ENCODE results near the gene SCTR. TPM values are rescaled to one million over a fixed set of nuclear protein-coding genes. Genes with fewer than 3 reads are reported as not detected.

The SCTR gene
- polyA plus RNA-seq, 3 donors: not detected

GRCh38 chr2:119435081-119435952, 89.0 kb downstream of the SCTR start:
- no peak overlapping the region for H3K4me3 Mint-ChIP-seq
- Histone ChIP-seq H3K27ac (ENCODE audit: low read depth in 1 of 2, low read length in 2 of 2) (no peak overlapping the region), H2AFZ (ENCODE audit: insufficient read depth, low read depth, low read length, poor library complexity, severe bottlenecking) (no peak overlapping the region), H3K36me3 (replicated peaks in 1 of 2; ENCODE audit: control insufficient read depth in 1 of 2, insufficient read depth in 2 of 2, low read length in 2 of 2) (no peaks in the 10 kb centered on the region), H3K9me3 (replicated peaks in 1 of 2; ENCODE audit: control insufficient read depth in 1 of 2, insufficient read depth in 1 of 2, low read length in 2 of 2) (peaks cover 0 to 5% of the 10 kb centered on the region in 2 donors), H3K4me3 (replicated peaks in 1 of 3; ENCODE audit: low read depth in 2 of 3, low read length in 3 of 3) (no peak overlapping the region), H3K79me2 (ENCODE audit: insufficient read depth, low read length) (no peaks in the 10 kb centered on the region), H3K4me2 (replicated peaks; ENCODE audit: extremely low read depth, low read length, poor library complexity, severe bottlenecking) (no peak overlapping the region), H3K27me3 (ENCODE audit: control insufficient read depth in 2 of 2, insufficient read depth in 2 of 2, low read length in 2 of 2) (peaks cover 11 to 35% of the 10 kb centered on the region in 2 donors), H3K4me1 (ENCODE audit: control insufficient read depth in 1 of 2, insufficient read depth in 2 of 2, low read length in 2 of 2) (peaks cover 11 to 17% of the 10 kb centered on the region in 2 donors), H4K20me1 (ENCODE audit: insufficient read depth, low read length) (no peaks in the 10 kb centered on the region), H3K9ac (ENCODE audit: insufficient read depth, low read length, poor library complexity, severe bottlenecking) (no peak overlapping the region)
- peaks cover 13% of the 10 kb centered on the region for H3K4me1 Mint-ChIP-seq
- 100% methylated on average over 4 of the region's 6 CpGs for WGBS (ENCODE audit: insufficient coverage)
- H3K36me3 Mint-ChIP-seq: peaks cover 0 to 3% of the 10 kb centered on the region in 2 donors
- intact Hi-C loops (cut with micrococcal nuclease): no loop called here
- no peak for DNase-seq
- peaks cover 33 to 40% (median 38%) of the 10 kb centered on the region in 3 donors for H3K27me3 Mint-ChIP-seq (ENCODE audit: low read depth in 3 of 3)
- H3K27ac Mint-ChIP-seq: no peak overlapping the region
- peaks cover 0 to 11% (median 8%) of the 10 kb centered on the region in 7 donors for H3K9me3 Mint-ChIP-seq
- TF ChIP-seq, protein P1, sequence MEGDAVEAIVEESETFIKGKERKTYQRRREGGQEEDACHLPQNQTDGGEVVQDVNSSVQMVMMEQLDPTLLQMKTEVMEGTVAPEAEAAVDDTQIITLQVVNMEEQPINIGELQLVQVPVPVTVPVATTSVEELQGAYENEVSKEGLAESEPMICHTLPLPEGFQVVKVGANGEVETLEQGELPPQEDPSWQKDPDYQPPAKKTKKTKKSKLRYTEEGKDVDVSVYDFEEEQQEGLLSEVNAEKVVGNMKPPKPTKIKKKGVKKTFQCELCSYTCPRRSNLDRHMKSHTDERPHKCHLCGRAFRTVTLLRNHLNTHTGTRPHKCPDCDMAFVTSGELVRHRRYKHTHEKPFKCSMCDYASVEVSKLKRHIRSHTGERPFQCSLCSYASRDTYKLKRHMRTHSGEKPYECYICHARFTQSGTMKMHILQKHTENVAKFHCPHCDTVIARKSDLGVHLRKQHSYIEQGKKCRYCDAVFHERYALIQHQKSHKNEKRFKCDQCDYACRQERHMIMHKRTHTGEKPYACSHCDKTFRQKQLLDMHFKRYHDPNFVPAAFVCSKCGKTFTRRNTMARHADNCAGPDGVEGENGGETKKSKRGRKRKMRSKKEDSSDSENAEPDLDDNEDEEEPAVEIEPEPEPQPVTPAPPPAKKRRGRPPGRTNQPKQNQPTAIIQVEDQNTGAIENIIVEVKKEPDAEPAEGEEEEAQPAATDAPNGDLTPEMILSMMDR (IDR thresholded peaks at IDR 0.05): no peak

- Mint-ChIP-seq H3K4me3 (no peak overlapping the region), H3K27me3 (ENCODE audit: low read depth in 3 of 3) (peaks cover 34 to 42% (median 42%) of the 10 kb centered on the region in 3 donors), H3K4me1 (peaks cover 13% of the 10 kb centered on the region), H3K27ac (no peak overlapping the region), H3K36me3 (peaks cover 0 to 3% of the 10 kb centered on the region in 2 donors), H3K9me3 (peaks cover 0 to 11% (median 8%) of the 10 kb centered on the region in 7 donors)
- Histone ChIP-seq H3K4me3 (replicated peaks in 1 of 3; ENCODE audit: low read depth in 2 of 3, low read length in 3 of 3) (no peak overlapping the region), H3K9me3 (replicated peaks in 1 of 2; ENCODE audit: control insufficient read depth in 1 of 2, insufficient read depth in 1 of 2, low read length in 2 of 2) (peaks cover 0 to 5% of the 10 kb centered on the region in 2 donors), H3K9ac (ENCODE audit: insufficient read depth, low read length, poor library complexity, severe bottlenecking) (no peak overlapping the region), H3K27me3 (ENCODE audit: control insufficient read depth in 2 of 2, insufficient read depth in 2 of 2, low read length in 2 of 2) (peaks cover 13 to 42% of the 10 kb centered on the region in 2 donors), H3K27ac (ENCODE audit: low read depth in 1 of 2, low read length in 2 of 2) (no peak overlapping the region), H3K4me2 (replicated peaks; ENCODE audit: extremely low read depth, low read length, poor library complexity, severe bottlenecking) (no peak overlapping the region), H4K20me1 (ENCODE audit: insufficient read depth, low read length) (no peaks in the 10 kb centered on the region), H3K4me1 (ENCODE audit: control insufficient read depth in 1 of 2, insufficient read depth in 2 of 2, low read length in 2 of 2) (peaks cover 11 to 17% of the 10 kb centered on the region in 2 donors), H3K36me3 (replicated peaks in 1 of 2; ENCODE audit: control insufficient read depth in 1 of 2, insufficient read depth in 2 of 2, low read length in 2 of 2) (no peaks in the 10 kb centered on the region), H2AFZ (ENCODE audit: insufficient read depth, low read depth, low read length, poor library complexity, severe bottlenecking) (no peak overlapping the region), H3K79me2 (ENCODE audit: insufficient read depth, low read length) (no peaks in the 10 kb centered on the region)
- 100% methylated on average over 2 of the region's 6 CpGs for WGBS (ENCODE audit: insufficient coverage)
- TF ChIP-seq, protein P1 (IDR thresholded peaks at IDR 0.05): no peak
- intact Hi-C loops (cut with micrococcal nuclease): no loop called here
- DNase-seq: no peak
Observed at GRCh38 chr2:119434664-119435063, 89.6 kb downstream of the SCTR start.

All from CD14-positive monocyte (primary cell).